Kidney (tissue), 14 donors: ENCODE data around the gene YOD1. TPM values are rescaled to one million over a fixed set of nuclear protein-coding genes. Genes with fewer than 3 reads are reported as not detected.

Source experiments
- DNase-seq, 5 donors: peaks; one replicate each; pipeline ENCODE4 v3.0.0-alpha.2; 2013 to 2020
- FAIRE-seq: peaks from 2 replicates; lab custom pipeline; 2012; peaks lifted over from hg19 to GRCh38; lab: Jason Lieb, UNC
- H3K27ac ChIP-seq, 2 donors: one replicate each; pipeline ENCODE4 v1.7.0; 2013; ENCODE audit warnings: low read depth in 2 of 2, low read length in 2 of 2, inconsistent platforms in 1 of 2
- H3K27me3 ChIP-seq: one replicate; pipeline ENCODE4 v1.7.1; 2013; ENCODE audit warnings: low read length, inconsistent platforms; ENCODE audit not compliant: control insufficient read depth, insufficient read depth
- H3K36me3 ChIP-seq, 3 donors: one replicate each; pipeline versions ENCODE4 v1.7.0 to v1.7.1; 2013; ENCODE audit warnings: low read length in 3 of 3, control low read depth in 1 of 3, inconsistent platforms in 1 of 3; ENCODE audit not compliant: insufficient read depth in 3 of 3, control insufficient read depth in 2 of 3
- H3K4me1 ChIP-seq, 3 donors: one replicate each; pipeline versions ENCODE4 v1.7.0 to v1.7.1; 2013; ENCODE audit warnings: low read length in 3 of 3, inconsistent platforms in 1 of 3, low read depth in 1 of 3; ENCODE audit not compliant: control insufficient read depth in 2 of 3, insufficient read depth in 2 of 3
- H3K4me3 ChIP-seq, 3 donors: one replicate each; pipeline versions ENCODE4 v1.7.0 to v1.8.1; 2013; ENCODE audit warnings: low read length in 3 of 3, control low read depth in 1 of 3, inconsistent platforms in 1 of 3
- H3K9ac ChIP-seq, 3 donors: one replicate each; pipeline versions ENCODE4 v1.7.0 to v1.7.1; 2013; ENCODE audit warnings: low read length in 3 of 3, control low read depth in 1 of 3, inconsistent platforms in 1 of 3
- H3K9me3 ChIP-seq, 3 donors: one replicate each; pipeline versions ENCODE4 v1.7.0 to v1.7.1; 2013; ENCODE audit warnings: low read length in 3 of 3, control low read depth in 1 of 3, inconsistent platforms in 1 of 3; ENCODE audit not compliant: control insufficient read depth in 2 of 3, insufficient read depth in 1 of 3
- CTCF ChIP-seq: IDR thresholded peaks from 3 replicates; pipeline ENCODE4 v1.5.1; 2012; ENCODE audit warnings: mild to moderate bottlenecking, moderate library complexity, borderline replicate concordance; ENCODE audit not compliant: insufficient read depth; ENCODE audit errors: extremely low read depth
- intact Hi-C: fragments of 100-400 bp; cut with DNase I; formaldehyde crosslinking; loops from one replicate; pipeline ENCODE4 v1.11.1; 2022
- polyA plus RNA-seq: library from polyadenylated mRNA; stranded (reverse); fragments of 350-450 nt; fragmentation: Illumina TruSeq; extraction: RNeasy Lipid Tissue Mini Kit (QIAGEN cat#74804); gene quantifications from one replicate; pipeline ENCODE4 v1.2.3, GENCODE V29; 2014; ENCODE audit warnings: low read depth, low replicate concordance; ENCODE audit not compliant: insufficient read depth
- total RNA-seq: library from RNA; stranded (reverse); fragmentation: NEBNext Ultra II Directional; extraction: Animal tissue kit (Norgen Biotek cat#: 25700); gene quantifications from one replicate; pipeline ENCODE4 v1.2.1, GENCODE V29; 2021
- donor health status: control.
- donor health status: control.
- donor health status: control.
- donor health status: control.
- donor health status: control.
- donor health status: DM: yes; HTN: yes; CAD: no.
- donor health status: Normal renal cell carcinoma (clear cell type).

Gene YOD1
- total and polyA plus RNA-seq, 2 donors from 2014 or later: 2.7 to 6.2 TPM

- no peak overlapping the region for H3K9ac ChIP-seq
- FAIRE-seq (no peak), DNase-seq (no peak)
- H3K27ac ChIP-seq: peak overlapping the region; percentile 16 to 68
- H3K4me3 ChIP-seq: no peak overlapping the region
- H3K27me3 ChIP-seq: no peaks in the 10 kb centered on the region
- no peaks in the 10 kb centered on the region for H3K36me3 ChIP-seq
- intact Hi-C loops: no loop called here
- TF ChIP-seq CTCF: no peak
- no peaks in the 10 kb centered on the region for H3K9me3 ChIP-seq
- peaks cover 0 to 38% (median 15%) of the 10 kb centered on the region in 3 donors for H3K4me1 ChIP-seq
Measured at GRCh38 chr1:207006083-207006482, 44.9 kb downstream of the YOD1 start.

- no peaks in the 10 kb centered on the region for H3K9me3 ChIP-seq
- H3K4me3 ChIP-seq: peak overlapping the region in 1 of 3 donors; percentile 33
- peaks cover 0 to 38% (median 14%) of the 10 kb centered on the region in 3 donors for H3K4me1 ChIP-seq
- peak overlapping the region; percentile 48 to 68 for H3K27ac ChIP-seq
- no peaks in the 10 kb centered on the region for H3K27me3 ChIP-seq
- H3K9ac ChIP-seq: no peak overlapping the region
- TF ChIP-seq CTCF: peak; percentile 61
- H3K36me3 ChIP-seq: no peaks in the 10 kb centered on the region
- intact Hi-C loops: no loop called here
- DNase-seq (peak in 3 of 5 donors; percentile 52 to 81 (median 56)), FAIRE-seq (no peak)
Measured at GRCh38 chr1:207004931-207005830, 45.8 kb downstream of the YOD1 start.

GRCh38 chr1:207003210-207003609 is 47.8 kb downstream of the YOD1 start:
- FAIRE-seq: no peak
- H3K4me1 ChIP-seq: peaks cover 0 to 26% (median 11%) of the 10 kb centered on the region in 3 donors
- TF ChIP-seq CTCF: no peak

More at GRCh38 chr1:207003210-207003609, 47.8 kb downstream of the YOD1 start:
- no peak overlapping the region for H3K4me3 ChIP-seq
- intact Hi-C loops: no loop called here
- no peaks in the 10 kb centered on the region for H3K9me3 ChIP-seq
- H3K27ac ChIP-seq: no peak overlapping the region
- H3K36me3 ChIP-seq: no peaks in the 10 kb centered on the region
- H3K27me3 ChIP-seq: no peaks in the 10 kb centered on the region
- DNase-seq: no peak
- no peak overlapping the region for H3K9ac ChIP-seq
